Liver (tissue), 3 donors: ENCODE results near the gene TMEM140.

ENCODE experiments used
- EGR1 ChIP-seq, 2 donors: IDR thresholded peaks; 2 replicates each; pipeline ENCODE4 v1.6.1; 2016 to 2018; ENCODE audit warnings: antibody characterized with exemption in 2 of 2, low read depth in 2 of 2
- HNF4A ChIP-seq, 2 donors: conservative IDR thresholded peaks; 2 replicates each; pipeline ENCODE4 v1.6.1; 2016; ENCODE audit warnings: antibody characterized with exemption in 2 of 2, mild to moderate bottlenecking in 2 of 2
- JUND ChIP-seq, 2 donors: IDR thresholded peaks; 2 replicates each; pipeline ENCODE4 v1.6.1; 2016; ENCODE audit warnings: antibody characterized with exemption in 2 of 2
- RXRA ChIP-seq, 2 donors: IDR thresholded peaks; 2 replicates each; pipeline ENCODE4 v1.6.1; 2017 to 2018; ENCODE audit warnings: antibody characterized with exemption in 2 of 2, mild to moderate bottlenecking in 1 of 2
- TF ChIP-seq, protein P1 (sequence below): fragments of 150-350 bp; IDR thresholded peaks from 2 replicates; pipeline ENCODE4 v1.5.1; 2017; ENCODE audit warnings: improper control_type of control experiment, low read depth, low read length; ENCODE audit not compliant: missing input control
- TF ChIP-seq, protein P2 (sequence below): IDR thresholded peaks from 2 replicates; pipeline ENCODE4 v1.6.1; 2016; ENCODE audit warnings: antibody characterized with exemption
- TF ChIP-seq, protein P3 (sequence below): IDR thresholded peaks from 2 replicates; pipeline ENCODE4 v1.6.1; 2016; ENCODE audit warnings: antibody characterized with exemption
- TF ChIP-seq, protein P4 (sequence below): IDR thresholded peaks from 2 replicates; pipeline ENCODE4 v1.6.1; 2016; ENCODE audit warnings: antibody characterized with exemption, mild to moderate bottlenecking
- donor health status: healthy.
- donor health status: healthy.

DNA sequence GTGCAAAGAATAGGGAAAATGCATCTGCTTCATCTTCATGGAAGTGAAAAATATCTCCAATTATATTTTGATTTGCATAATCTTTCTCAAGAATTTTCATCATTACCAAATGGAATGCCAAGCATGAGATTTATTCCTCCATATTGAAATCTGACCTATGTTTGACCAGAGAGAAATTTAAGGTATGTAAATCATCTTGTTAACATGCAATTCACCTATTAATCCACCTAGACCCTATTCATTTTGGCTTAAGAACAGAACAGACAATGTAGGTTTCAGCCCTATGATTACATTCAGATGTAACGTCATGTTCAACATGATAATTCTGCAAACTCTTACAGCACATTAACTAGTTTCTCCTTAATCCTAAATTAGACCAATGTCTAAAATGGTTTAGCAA, 30.8 kb upstream of the TMEM140 start:
- no peak for TF ChIP-seq EGR1 (IDR thresholded peaks at IDR 0.05; ENCODE audit: low read depth in 2 of 2)
- TF ChIP-seq, protein P1, sequence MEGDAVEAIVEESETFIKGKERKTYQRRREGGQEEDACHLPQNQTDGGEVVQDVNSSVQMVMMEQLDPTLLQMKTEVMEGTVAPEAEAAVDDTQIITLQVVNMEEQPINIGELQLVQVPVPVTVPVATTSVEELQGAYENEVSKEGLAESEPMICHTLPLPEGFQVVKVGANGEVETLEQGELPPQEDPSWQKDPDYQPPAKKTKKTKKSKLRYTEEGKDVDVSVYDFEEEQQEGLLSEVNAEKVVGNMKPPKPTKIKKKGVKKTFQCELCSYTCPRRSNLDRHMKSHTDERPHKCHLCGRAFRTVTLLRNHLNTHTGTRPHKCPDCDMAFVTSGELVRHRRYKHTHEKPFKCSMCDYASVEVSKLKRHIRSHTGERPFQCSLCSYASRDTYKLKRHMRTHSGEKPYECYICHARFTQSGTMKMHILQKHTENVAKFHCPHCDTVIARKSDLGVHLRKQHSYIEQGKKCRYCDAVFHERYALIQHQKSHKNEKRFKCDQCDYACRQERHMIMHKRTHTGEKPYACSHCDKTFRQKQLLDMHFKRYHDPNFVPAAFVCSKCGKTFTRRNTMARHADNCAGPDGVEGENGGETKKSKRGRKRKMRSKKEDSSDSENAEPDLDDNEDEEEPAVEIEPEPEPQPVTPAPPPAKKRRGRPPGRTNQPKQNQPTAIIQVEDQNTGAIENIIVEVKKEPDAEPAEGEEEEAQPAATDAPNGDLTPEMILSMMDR, result no peak
- TF ChIP-seq, protein P2, sequence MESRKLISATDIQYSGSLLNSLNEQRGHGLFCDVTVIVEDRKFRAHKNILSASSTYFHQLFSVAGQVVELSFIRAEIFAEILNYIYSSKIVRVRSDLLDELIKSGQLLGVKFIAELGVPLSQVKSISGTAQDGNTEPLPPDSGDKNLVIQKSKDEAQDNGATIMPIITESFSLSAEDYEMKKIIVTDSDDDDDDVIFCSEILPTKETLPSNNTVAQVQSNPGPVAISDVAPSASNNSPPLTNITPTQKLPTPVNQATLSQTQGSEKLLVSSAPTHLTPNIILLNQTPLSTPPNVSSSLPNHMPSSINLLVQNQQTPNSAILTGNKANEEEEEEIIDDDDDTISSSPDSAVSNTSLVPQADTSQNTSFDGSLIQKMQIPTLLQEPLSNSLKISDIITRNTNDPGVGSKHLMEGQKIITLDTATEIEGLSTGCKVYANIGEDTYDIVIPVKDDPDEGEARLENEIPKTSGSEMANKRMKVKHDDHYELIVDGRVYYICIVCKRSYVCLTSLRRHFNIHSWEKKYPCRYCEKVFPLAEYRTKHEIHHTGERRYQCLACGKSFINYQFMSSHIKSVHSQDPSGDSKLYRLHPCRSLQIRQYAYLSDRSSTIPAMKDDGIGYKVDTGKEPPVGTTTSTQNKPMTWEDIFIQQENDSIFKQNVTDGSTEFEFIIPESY, result no peak
- TF ChIP-seq, protein P3, sequence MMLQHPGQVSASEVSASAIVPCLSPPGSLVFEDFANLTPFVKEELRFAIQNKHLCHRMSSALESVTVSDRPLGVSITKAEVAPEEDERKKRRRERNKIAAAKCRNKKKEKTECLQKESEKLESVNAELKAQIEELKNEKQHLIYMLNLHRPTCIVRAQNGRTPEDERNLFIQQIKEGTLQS, result no peak
- no peak for TF ChIP-seq HNF4A (conservative IDR thresholded peaks at IDR 0.05)
- TF ChIP-seq JUND (IDR thresholded peaks at IDR 0.05), result no peak
- no peak for TF ChIP-seq RXRA (IDR thresholded peaks at IDR 0.05)
- TF ChIP-seq, protein P4, sequence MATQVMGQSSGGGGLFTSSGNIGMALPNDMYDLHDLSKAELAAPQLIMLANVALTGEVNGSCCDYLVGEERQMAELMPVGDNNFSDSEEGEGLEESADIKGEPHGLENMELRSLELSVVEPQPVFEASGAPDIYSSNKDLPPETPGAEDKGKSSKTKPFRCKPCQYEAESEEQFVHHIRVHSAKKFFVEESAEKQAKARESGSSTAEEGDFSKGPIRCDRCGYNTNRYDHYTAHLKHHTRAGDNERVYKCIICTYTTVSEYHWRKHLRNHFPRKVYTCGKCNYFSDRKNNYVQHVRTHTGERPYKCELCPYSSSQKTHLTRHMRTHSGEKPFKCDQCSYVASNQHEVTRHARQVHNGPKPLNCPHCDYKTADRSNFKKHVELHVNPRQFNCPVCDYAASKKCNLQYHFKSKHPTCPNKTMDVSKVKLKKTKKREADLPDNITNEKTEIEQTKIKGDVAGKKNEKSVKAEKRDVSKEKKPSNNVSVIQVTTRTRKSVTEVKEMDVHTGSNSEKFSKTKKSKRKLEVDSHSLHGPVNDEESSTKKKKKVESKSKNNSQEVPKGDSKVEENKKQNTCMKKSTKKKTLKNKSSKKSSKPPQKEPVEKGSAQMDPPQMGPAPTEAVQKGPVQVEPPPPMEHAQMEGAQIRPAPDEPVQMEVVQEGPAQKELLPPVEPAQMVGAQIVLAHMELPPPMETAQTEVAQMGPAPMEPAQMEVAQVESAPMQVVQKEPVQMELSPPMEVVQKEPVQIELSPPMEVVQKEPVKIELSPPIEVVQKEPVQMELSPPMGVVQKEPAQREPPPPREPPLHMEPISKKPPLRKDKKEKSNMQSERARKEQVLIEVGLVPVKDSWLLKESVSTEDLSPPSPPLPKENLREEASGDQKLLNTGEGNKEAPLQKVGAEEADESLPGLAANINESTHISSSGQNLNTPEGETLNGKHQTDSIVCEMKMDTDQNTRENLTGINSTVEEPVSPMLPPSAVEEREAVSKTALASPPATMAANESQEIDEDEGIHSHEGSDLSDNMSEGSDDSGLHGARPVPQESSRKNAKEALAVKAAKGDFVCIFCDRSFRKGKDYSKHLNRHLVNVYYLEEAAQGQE, result no peak
